Gastroesophageal sphincter (tissue), 3 donors: ENCODE results near the gene ZNF358.

Experiments used
- POLR2A ChIP-seq, 2 donors: fragments of 450-650 bp; IDR thresholded peaks; one replicate each; pipeline ENCODE4 v1.6.1; 2017; ENCODE audit warnings: antibody characterized with exemption in 2 of 2, mild to moderate bottlenecking in 2 of 2, moderate library complexity in 1 of 2
- TF ChIP-seq, protein P1 (sequence below), 4 experiments: fragments of 200-600 bp in 2 of 4; fragments of 450-650 bp in 2 of 4; sonication (generic) in 1 of 4; IDR thresholded peaks; one replicate each; pipeline ENCODE4 v1.5.1; 2017 to 2019; ENCODE audit warnings: antibody characterized with exemption in 4 of 4, mild to moderate bottlenecking in 2 of 4, moderate library complexity in 2 of 4

DNA sequence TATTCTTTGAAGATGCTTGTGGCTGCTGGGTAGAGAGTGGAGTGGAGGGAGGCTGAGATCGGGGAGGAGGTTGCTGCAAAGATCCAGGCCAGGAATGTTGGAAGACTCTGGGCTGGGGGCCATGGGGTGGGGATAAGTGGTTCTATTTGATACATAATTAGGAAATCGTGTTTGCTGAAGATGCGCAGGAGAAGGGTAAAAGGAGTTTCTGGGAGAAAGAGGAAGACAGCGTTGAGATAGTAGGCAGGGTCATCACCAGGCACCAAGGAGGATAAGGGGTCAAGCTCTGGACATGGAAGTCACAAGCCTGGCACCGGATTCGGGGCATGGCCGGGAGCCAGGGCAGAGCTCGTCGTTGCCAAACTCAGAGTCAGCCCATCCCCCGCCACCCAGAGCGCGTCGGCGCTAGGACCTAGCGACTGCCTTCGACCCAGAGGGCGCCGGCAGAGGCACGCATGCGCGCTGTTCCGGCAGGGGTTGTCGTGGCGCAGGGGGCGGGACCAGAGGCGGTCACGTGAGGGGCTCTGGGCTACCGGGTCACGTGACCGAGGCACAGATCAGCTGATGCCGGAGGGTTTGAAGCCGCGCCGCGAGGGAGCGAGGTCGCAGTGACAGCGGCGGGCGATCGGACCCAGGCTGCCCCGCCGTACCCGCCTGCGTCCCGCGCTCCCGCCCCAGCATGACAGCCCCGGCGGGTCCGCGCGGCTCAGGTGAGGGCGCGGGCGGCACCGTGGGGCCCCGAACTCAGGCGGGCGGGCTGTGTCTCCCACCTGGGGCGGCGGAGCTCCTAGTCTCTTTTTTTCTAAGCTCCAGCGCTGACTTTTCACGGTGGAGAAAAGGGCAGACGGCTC is 6.4 kb downstream of the ZNF358 start, which contains the start of gene MCOLN1:
- TF ChIP-seq POLR2A (IDR thresholded peaks at IDR 0.05), result peak; percentile 68 to 87
- TF ChIP-seq, protein P1, sequence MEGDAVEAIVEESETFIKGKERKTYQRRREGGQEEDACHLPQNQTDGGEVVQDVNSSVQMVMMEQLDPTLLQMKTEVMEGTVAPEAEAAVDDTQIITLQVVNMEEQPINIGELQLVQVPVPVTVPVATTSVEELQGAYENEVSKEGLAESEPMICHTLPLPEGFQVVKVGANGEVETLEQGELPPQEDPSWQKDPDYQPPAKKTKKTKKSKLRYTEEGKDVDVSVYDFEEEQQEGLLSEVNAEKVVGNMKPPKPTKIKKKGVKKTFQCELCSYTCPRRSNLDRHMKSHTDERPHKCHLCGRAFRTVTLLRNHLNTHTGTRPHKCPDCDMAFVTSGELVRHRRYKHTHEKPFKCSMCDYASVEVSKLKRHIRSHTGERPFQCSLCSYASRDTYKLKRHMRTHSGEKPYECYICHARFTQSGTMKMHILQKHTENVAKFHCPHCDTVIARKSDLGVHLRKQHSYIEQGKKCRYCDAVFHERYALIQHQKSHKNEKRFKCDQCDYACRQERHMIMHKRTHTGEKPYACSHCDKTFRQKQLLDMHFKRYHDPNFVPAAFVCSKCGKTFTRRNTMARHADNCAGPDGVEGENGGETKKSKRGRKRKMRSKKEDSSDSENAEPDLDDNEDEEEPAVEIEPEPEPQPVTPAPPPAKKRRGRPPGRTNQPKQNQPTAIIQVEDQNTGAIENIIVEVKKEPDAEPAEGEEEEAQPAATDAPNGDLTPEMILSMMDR (IDR thresholded peaks at IDR 0.05), result peak in 2 of 4 experiments; percentile 5 to 22
